ENCODE measurements around the gene KCNG4. TPM values are rescaled to one million over a fixed set of nuclear protein-coding genes. Genes with fewer than 3 reads are reported as not detected.

KCNG4 gene
- polyA plus RNA-seq, 1 experiment: not detected

- POLR2A ChIA-PET: no interaction called here
- no peak for DNase-seq (ENCODE audit: low read depth, low spot score)
- no peak for TF ChIP-seq CTCF (IDR thresholded peaks at IDR 0.05; ENCODE audit: low read depth, low read length)
- H3K27ac ChIP-seq (ENCODE audit: low read depth, low read length): no peak overlapping the region
- no peaks in the 10 kb centered on the region; the same call in 1 of the 2 replicates for H3K9me3 ChIP-seq (ENCODE audit: control insufficient read depth, insufficient read depth, low read length)
- H3K27me3 ChIP-seq (ENCODE audit: control insufficient read depth, insufficient read depth, low read length): peaks cover 21% of the 10 kb centered on the region
- no peak overlapping the region for H3K4me3 ChIP-seq (ENCODE audit: low read depth, low read length)
- CTCF ChIA-PET: interaction anchor here (1.6 to 3.2 kb wide), 2 partner anchors 10 to 92 kb away, joined by 5 to 22 read pairs; no protein-coding TSS in a partner anchor
Observed at GRCh38 chr16:84267380-84267779, 27.6 kb upstream of the KCNG4 start.

GRCh38 chr16:84266451-84266850, 26.6 kb upstream of the KCNG4 start:
- Histone ChIP-seq H3K9me3 (ENCODE audit: control insufficient read depth, insufficient read depth, low read length) (no peaks in the 10 kb centered on the region; the same call in 1 of the 2 replicates), H3K27ac (ENCODE audit: low read depth, low read length) (no peak overlapping the region), H3K4me3 (ENCODE audit: low read depth, low read length) (no peak overlapping the region), H3K27me3 (ENCODE audit: control insufficient read depth, insufficient read depth, low read length) (peaks cover 19% of the 10 kb centered on the region)
- no peak for DNase-seq (ENCODE audit: low read depth, low spot score)
- no peak for TF ChIP-seq CTCF (IDR thresholded peaks at IDR 0.05; ENCODE audit: low read depth, low read length)
- ChIA-PET CTCF (interaction anchor here (3.2 kb wide), 1 partner anchor 11 kb away, joined by 22 read pairs; no protein-coding TSS in a partner anchor), POLR2A (no interaction called here)

- ChIA-PET CTCF (interaction anchor here (3.0 kb wide), 1 partner anchor 15 kb away, joined by 15 read pairs; no protein-coding TSS in a partner anchor), POLR2A (no interaction called here)
- H3K27ac ChIP-seq (ENCODE audit: low read depth, low read length): peak overlapping the region; percentile 31
- peaks cover 7% of the 10 kb centered on the region for H3K27me3 ChIP-seq (ENCODE audit: control insufficient read depth, insufficient read depth, low read length)
- no peaks in the 10 kb centered on the region for H3K9me3 ChIP-seq (ENCODE audit: control insufficient read depth, insufficient read depth, low read length)
- no peak for DNase-seq (ENCODE audit: low read depth, low spot score)
- TF ChIP-seq CTCF (IDR thresholded peaks at IDR 0.05; ENCODE audit: low read depth, low read length): no peak
- no peak overlapping the region for H3K4me3 ChIP-seq (ENCODE audit: low read depth, low read length)
Observed at GRCh38 chr16:84262939-84263338, 23.1 kb upstream of the KCNG4 start.

GRCh38 chr16:84262031-84262430, 22.2 kb upstream of the KCNG4 start:
- POLR2A ChIA-PET: no interaction called here
- CTCF ChIA-PET: interaction anchor here (1.4 kb wide), 1 partner anchor 15 kb away, joined by 5 read pairs; no protein-coding TSS in a partner anchor
- H3K27me3 ChIP-seq (ENCODE audit: control insufficient read depth, insufficient read depth, low read length): peaks cover 3% of the 10 kb centered on the region
- TF ChIP-seq CTCF (IDR thresholded peaks at IDR 0.05; ENCODE audit: low read depth, low read length): no peak
- no peaks in the 10 kb centered on the region for H3K9me3 ChIP-seq (ENCODE audit: control insufficient read depth, insufficient read depth, low read length)
- DNase-seq (ENCODE audit: low read depth, low spot score): no peak
- H3K4me3 ChIP-seq (ENCODE audit: low read depth, low read length): no peak overlapping the region
- no peak overlapping the region for H3K27ac ChIP-seq (ENCODE audit: low read depth, low read length)

GRCh38 chr16:84260766-84261554, 21.1 kb upstream of the KCNG4 start:
- CTCF ChIA-PET: interaction anchor here (0.5 to 1.4 kb wide), 3 partner anchors 16 to 361 kb away, joined by 3 to 5 read pairs (median 3); no protein-coding TSS in a partner anchor
- no peaks in the 10 kb centered on the region for H3K9me3 ChIP-seq (ENCODE audit: control insufficient read depth, insufficient read depth, low read length)
- no peak for TF ChIP-seq CTCF (IDR thresholded peaks at IDR 0.05; ENCODE audit: low read depth, low read length)
- H3K27ac ChIP-seq (ENCODE audit: low read depth, low read length): no peak overlapping the region
- peaks cover 6% of the 10 kb centered on the region for H3K27me3 ChIP-seq (ENCODE audit: control insufficient read depth, insufficient read depth, low read length)
- no peak overlapping the region for H3K4me3 ChIP-seq (ENCODE audit: low read depth, low read length)
- POLR2A ChIA-PET: no interaction called here
- no peak for DNase-seq (ENCODE audit: low read depth, low spot score)
